H9 (cell line): ENCODE measurements around the gene LRCH1. TPM values are rescaled to one million over a fixed set of nuclear protein-coding genes. Genes with fewer than 3 reads are reported as not detected.

Experiments used
- DNase-seq: peaks from one replicate; pipeline ENCODE4 v3.0.0-alpha.2; 2017
- H2AFZ ChIP-seq: one replicate; pipeline ENCODE4 v1.6.1; 2013; ENCODE audit warnings: mild to moderate bottlenecking, low read length, control low read depth, moderate library complexity
- H2AK5ac ChIP-seq: 2 replicates; pipeline ENCODE4 v1.6.1; 2013; ENCODE audit warnings: low read length, control low read depth, mixed read lengths; ENCODE audit not compliant: insufficient read length
- H2BK120ac ChIP-seq: one replicate; pipeline ENCODE4 v1.6.1; 2013; ENCODE audit warnings: low read depth, mild to moderate bottlenecking, low read length, control low read depth, inconsistent platforms; ENCODE audit not compliant: poor library complexity, severe bottlenecking
- H2BK12ac ChIP-seq: 2 replicates; pipeline ENCODE4 v1.6.1; 2013; ENCODE audit warnings: low read length, control low read depth, mixed read lengths, low read depth; ENCODE audit not compliant: insufficient read length
- H2BK15ac ChIP-seq: 2 replicates; pipeline ENCODE4 v1.6.1; 2013; ENCODE audit warnings: low read depth, low read length, control low read depth
- H2BK20ac ChIP-seq: one replicate; pipeline ENCODE4 v1.6.1; 2013; ENCODE audit warnings: low read depth, mild to moderate bottlenecking, low read length, control low read depth, inconsistent platforms; ENCODE audit not compliant: poor library complexity, severe bottlenecking
- H2BK5ac ChIP-seq: 2 replicates; pipeline ENCODE4 v1.6.1; 2013; ENCODE audit warnings: low read length, control low read depth, mixed read lengths; ENCODE audit not compliant: insufficient read length
- H3K14ac ChIP-seq: 2 replicates; pipeline ENCODE4 v1.6.1; 2013; ENCODE audit warnings: low read length, control low read depth; ENCODE audit not compliant: insufficient read depth
- H3K18ac ChIP-seq: 2 replicates; pipeline ENCODE4 v1.6.1; 2013; ENCODE audit warnings: low read depth, mild to moderate bottlenecking, mixed read lengths, low read length, control low read depth; ENCODE audit not compliant: insufficient read length
- H3K23ac ChIP-seq: 2 replicates; pipeline ENCODE4 v1.6.1; 2013; ENCODE audit warnings: low read length, control low read depth, mixed read lengths, low read depth; ENCODE audit not compliant: insufficient read length
- H3K23me2 ChIP-seq: 2 replicates; pipeline ENCODE4 v1.6.1; 2013; ENCODE audit warnings: low read depth, mild to moderate bottlenecking, mixed read lengths, low read length, control low read depth; ENCODE audit not compliant: insufficient read length, poor library complexity, severe bottlenecking
- H3K27ac ChIP-seq: 2 replicates; pipeline ENCODE4 v1.5.1; 2013; ENCODE audit warnings: low read length, control low read depth, mixed read lengths, low read depth; ENCODE audit not compliant: insufficient read length
- H3K27me3 ChIP-seq: 2 replicates; pipeline ENCODE4 v1.6.1; 2013; ENCODE audit warnings: low read length, control low read depth, inconsistent platforms; ENCODE audit not compliant: insufficient read depth
- H3K4ac ChIP-seq: 2 replicates; pipeline ENCODE4 v1.6.1; 2013; ENCODE audit warnings: low read depth, mild to moderate bottlenecking, control low read depth, inconsistent platforms, low read length, moderate library complexity
- H3K4me1 ChIP-seq: 2 replicates; pipeline ENCODE4 v1.6.1; 2013; ENCODE audit warnings: low read length, control low read depth, inconsistent platforms; ENCODE audit not compliant: insufficient read depth
- H3K4me2 ChIP-seq: 2 replicates; pipeline ENCODE4 v1.6.1; 2013; ENCODE audit warnings: low read length, control low read depth, mixed read lengths; ENCODE audit not compliant: insufficient read length, insufficient read depth
- H3K56ac ChIP-seq: 2 replicates; pipeline ENCODE4 v1.6.1; 2013; ENCODE audit warnings: low read depth, mild to moderate bottlenecking, mixed read lengths, low read length, control low read depth; ENCODE audit not compliant: insufficient read length
- H3K79me1 ChIP-seq: 2 replicates; pipeline ENCODE4 v1.6.1; 2013; ENCODE audit warnings: low read depth, mild to moderate bottlenecking, moderate library complexity, low read length, control low read depth, inconsistent platforms; ENCODE audit not compliant: insufficient read depth, poor library complexity, severe bottlenecking
- H3K79me2 ChIP-seq: 2 replicates; pipeline ENCODE4 v1.6.1; 2013; ENCODE audit warnings: low read length, control low read depth, inconsistent platforms; ENCODE audit not compliant: insufficient read depth
- H3K9ac ChIP-seq: 2 replicates; pipeline ENCODE4 v1.6.1; 2013; ENCODE audit warnings: low read length, control low read depth, mixed read lengths; ENCODE audit not compliant: insufficient read length; ENCODE audit errors: extremely low read depth
- H3K9me3 ChIP-seq: one replicate; pipeline ENCODE4 v1.6.1; 2013; ENCODE audit warnings: low read depth, low read length, inconsistent platforms; ENCODE audit not compliant: control insufficient read depth
- H3T11ph ChIP-seq: one replicate; pipeline ENCODE4 v1.6.1; 2013; ENCODE audit warnings: mild to moderate bottlenecking, low read length, control low read depth, inconsistent platforms
- H4K20me1 ChIP-seq: one replicate; pipeline ENCODE4 v1.6.1; 2013; ENCODE audit not compliant: control insufficient read depth, insufficient read length, insufficient read depth
- H4K5ac ChIP-seq: 2 replicates; pipeline ENCODE4 v1.6.1; 2013; ENCODE audit warnings: low read depth, mild to moderate bottlenecking, mixed read lengths, low read length, control low read depth; ENCODE audit not compliant: insufficient read length
- H4K8ac ChIP-seq: replicated peaks from 2 replicates; pipeline ENCODE4 v1.6.1; 2013; ENCODE audit warnings: low read length, control low read depth, mixed read lengths, low read depth; ENCODE audit not compliant: insufficient read length
- H4K91ac ChIP-seq: 2 replicates; pipeline ENCODE4 v1.6.1; 2013; ENCODE audit warnings: low read depth, mild to moderate bottlenecking, moderate library complexity, mixed read lengths, low read length, control low read depth; ENCODE audit not compliant: insufficient read length
- H3K27ac Mint-ChIP-seq, 3 experiments: 2 replicates in 2 of 3; 3 replicates in 1 of 3; pipeline ENCODE4 v1.8.0; 2020 to 2021; ENCODE audit warnings: mixed read lengths in 3 of 3, mild to moderate bottlenecking in 1 of 3, moderate library complexity in 1 of 3
- H3K27me3 Mint-ChIP-seq: 2 replicates; pipeline ENCODE4 v1.8.0; 2021; ENCODE audit warnings: low read depth, mild to moderate bottlenecking, moderate library complexity, mixed read lengths
- H3K36me3 Mint-ChIP-seq, 3 experiments: 2 replicates in 2 of 3; 3 replicates in 1 of 3; pipeline ENCODE4 v1.8.0; 2020 to 2021; ENCODE audit warnings: low read depth in 3 of 3, mixed read lengths in 3 of 3; ENCODE audit not compliant: insufficient read depth in 1 of 3
- H3K4me1 Mint-ChIP-seq, 2 experiments: 2 replicates each; pipeline ENCODE4 v1.8.0; 2020; ENCODE audit warnings: mixed read lengths in 2 of 2
- H3K4me3 Mint-ChIP-seq, 2 experiments: 2 replicates in 1 of 2; 3 replicates in 1 of 2; pipeline ENCODE4 v1.8.0; 2020 to 2021; ENCODE audit warnings: mild to moderate bottlenecking in 2 of 2, mixed read lengths in 2 of 2, moderate library complexity in 1 of 2
- H3K9me3 Mint-ChIP-seq, 2 experiments: 2 replicates in 1 of 2; 3 replicates in 1 of 2; pipeline ENCODE4 v1.8.0; 2020; ENCODE audit warnings: mild to moderate bottlenecking in 2 of 2, mixed read lengths in 2 of 2, moderate library complexity in 1 of 2
- WGBS: extraction: QIAGEN DNeasy Blood & Tissue Kit; methylation state at CpG from one replicate; pipeline ENCODE4 v1.1.7; 2013; ENCODE audit warnings: missing lambda C conversion rate, low lambda C conversion rate, mixed read lengths; ENCODE audit not compliant: insufficient read length; ENCODE audit errors: extremely low coverage; 5-methylcytosine and 5-hydroxymethylcytosine counted together
- total RNA-seq: library from RNA; stranded (reverse); gene quantifications from 2 replicates; pipeline ENCODE4 v1.2.1, GENCODE V29; 2021
- TF ChIP-seq, protein P1 (sequence below): fragments of 200-600 bp; sonication (generic); conservative IDR thresholded peaks from 3 replicates; pipeline ENCODE4 v1.8.0; 2021; ENCODE audit warnings: antibody characterized with exemption, mild to moderate bottlenecking

LRCH1 gene
- total RNA-seq, 1 experiment from 2014 or later: 8.0 TPM

DNA sequence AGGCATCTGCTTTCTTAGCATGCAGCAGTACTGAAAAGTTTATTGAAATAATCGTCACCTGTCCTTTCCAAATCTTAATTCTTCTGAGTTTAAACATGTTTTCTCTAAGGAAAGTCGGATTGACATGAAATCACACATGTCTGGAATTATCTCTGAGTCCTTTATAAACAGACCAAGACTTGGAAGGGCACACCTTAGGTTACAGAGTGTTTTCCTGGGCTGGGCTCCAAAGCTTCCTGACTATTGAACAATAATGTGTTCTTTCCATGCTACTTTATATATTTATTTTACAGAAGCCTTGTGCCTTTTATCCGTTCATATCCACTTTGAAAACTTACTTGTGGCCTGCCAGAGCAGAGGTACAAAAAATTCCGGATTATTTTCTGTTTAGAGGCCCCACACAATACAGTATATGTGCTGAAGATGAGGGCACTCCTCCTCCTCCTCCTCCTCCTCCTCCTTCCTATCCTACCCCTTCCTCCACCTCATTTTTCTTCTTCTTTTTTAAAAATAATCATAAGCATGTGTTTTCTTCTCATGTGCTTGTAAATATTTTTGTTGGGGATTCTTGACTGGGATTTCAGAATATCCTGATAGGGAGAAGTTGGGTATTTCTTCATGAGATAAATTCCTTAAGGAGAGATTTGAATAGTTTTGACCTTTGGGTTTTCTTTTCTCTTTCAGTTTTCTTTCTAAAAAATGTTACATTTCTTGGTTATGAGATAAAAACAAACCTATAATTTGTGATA, 52.3 kb downstream of the LRCH1 start:
- no peak overlapping the region for H2BK120ac ChIP-seq
- no peak overlapping the region for H3K18ac ChIP-seq
- no peak overlapping the region for H3K14ac ChIP-seq
- no peak overlapping the region for H2BK5ac ChIP-seq
- H3K27ac Mint-ChIP-seq: no peak overlapping the region
- no peak overlapping the region for H3K4me2 ChIP-seq
- DNase-seq: no peak
- no peak overlapping the region for H3T11ph ChIP-seq
- 0 out of 2 replicates have a peak, but pooled peaks cover 5% of the 10 kb centered on the region for H3K79me2 ChIP-seq
- H3K79me1 ChIP-seq: peaks cover 6% of the 10 kb centered on the region
- H3K4me1 Mint-ChIP-seq: peaks cover 12 to 15% of the 10 kb centered on the region in 2 experiments
- no peak overlapping the region for H3K4me3 Mint-ChIP-seq
- H3K4ac ChIP-seq: no peak overlapping the region
- no peak overlapping the region for H2BK12ac ChIP-seq
- no peaks in the 10 kb centered on the region for H3K23me2 ChIP-seq
- TF ChIP-seq, protein P1, sequence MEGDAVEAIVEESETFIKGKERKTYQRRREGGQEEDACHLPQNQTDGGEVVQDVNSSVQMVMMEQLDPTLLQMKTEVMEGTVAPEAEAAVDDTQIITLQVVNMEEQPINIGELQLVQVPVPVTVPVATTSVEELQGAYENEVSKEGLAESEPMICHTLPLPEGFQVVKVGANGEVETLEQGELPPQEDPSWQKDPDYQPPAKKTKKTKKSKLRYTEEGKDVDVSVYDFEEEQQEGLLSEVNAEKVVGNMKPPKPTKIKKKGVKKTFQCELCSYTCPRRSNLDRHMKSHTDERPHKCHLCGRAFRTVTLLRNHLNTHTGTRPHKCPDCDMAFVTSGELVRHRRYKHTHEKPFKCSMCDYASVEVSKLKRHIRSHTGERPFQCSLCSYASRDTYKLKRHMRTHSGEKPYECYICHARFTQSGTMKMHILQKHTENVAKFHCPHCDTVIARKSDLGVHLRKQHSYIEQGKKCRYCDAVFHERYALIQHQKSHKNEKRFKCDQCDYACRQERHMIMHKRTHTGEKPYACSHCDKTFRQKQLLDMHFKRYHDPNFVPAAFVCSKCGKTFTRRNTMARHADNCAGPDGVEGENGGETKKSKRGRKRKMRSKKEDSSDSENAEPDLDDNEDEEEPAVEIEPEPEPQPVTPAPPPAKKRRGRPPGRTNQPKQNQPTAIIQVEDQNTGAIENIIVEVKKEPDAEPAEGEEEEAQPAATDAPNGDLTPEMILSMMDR: no peak
- H3K23ac ChIP-seq: no peak overlapping the region
- H2BK20ac ChIP-seq: no peak overlapping the region
- no peak overlapping the region for H3K56ac ChIP-seq
- H3K36me3 Mint-ChIP-seq: no peaks in the 10 kb centered on the region
- no peak overlapping the region for H2BK15ac ChIP-seq
- no peaks in the 10 kb centered on the region for H3K27me3 ChIP-seq
- peaks cover 3% of the 10 kb centered on the region for H3K4me1 ChIP-seq
- no CpG with 5 or more reads among the region's 4 CpGs for WGBS
- no peak overlapping the region for H4K5ac ChIP-seq
- H2AFZ ChIP-seq: no peak overlapping the region
- no peak overlapping the region for H2AK5ac ChIP-seq
- H3K27me3 Mint-ChIP-seq: peaks cover 2% of the 10 kb centered on the region; the same call in 1 of the 2 replicates
- no peak overlapping the region for H4K91ac ChIP-seq
- H3K9me3 Mint-ChIP-seq: no peaks in the 10 kb centered on the region
- no peak overlapping the region for H3K27ac ChIP-seq
- H4K8ac ChIP-seq: no peak overlapping the region
- H4K20me1 ChIP-seq: no peaks in the 10 kb centered on the region
- no peaks in the 10 kb centered on the region for H3K9me3 ChIP-seq
- H3K9ac ChIP-seq: no peak overlapping the region
